Endometrium (tissue), 2 donors: ENCODE results near the gene NAA80.
A peak's percentile ranks its signal among the peaks of the same experiment; 100 is the strongest.

ENCODE experiments used
- FAIRE-seq: peaks from 2 replicates; lab custom pipeline; 2012; peaks lifted over from hg19 to GRCh38; lab: Jason Lieb, UNC
- donor health status: control.
- donor health status: control.

The NAA80 gene

DNA sequence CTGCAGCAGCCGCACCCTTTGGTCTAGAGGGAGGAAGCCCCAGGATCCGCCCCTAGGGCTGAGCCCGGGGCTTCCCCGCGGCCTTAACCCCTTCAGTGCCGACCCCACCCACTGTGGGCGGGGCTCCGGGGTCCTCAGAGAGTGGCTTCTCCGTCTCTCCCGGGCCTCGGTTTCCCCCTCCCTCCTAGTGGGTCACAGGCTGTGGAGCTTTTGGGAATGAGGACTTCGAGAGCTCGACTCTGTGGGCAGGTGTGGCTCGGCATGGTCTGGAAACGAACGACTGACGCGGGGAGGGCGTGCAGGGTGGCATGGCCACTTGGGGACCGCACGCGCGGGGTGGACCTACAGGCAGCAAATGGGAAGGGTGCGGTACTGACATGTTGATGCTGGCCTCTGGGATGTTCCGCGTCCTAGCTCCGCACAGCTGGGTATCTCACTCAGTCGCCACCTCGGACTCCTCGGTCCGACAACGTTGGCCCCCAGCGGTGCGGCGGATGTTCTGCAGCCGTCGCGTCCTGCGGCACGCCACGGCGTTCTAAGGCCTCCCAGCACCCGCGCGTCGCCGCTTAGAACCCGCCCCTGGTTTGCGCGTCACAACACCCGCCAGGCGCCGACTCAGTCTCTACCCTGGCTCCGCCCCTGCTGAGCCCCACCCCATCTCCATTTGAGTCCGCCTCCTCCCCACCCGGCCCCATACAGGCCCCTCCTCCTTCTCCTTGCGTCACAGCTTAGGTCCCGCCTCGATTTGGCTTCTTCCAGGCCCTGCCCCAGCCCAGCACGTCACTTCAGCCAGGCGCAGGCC is at the start of gene NAA80, which contains the start of gene HYAL3:
Gene NAA80 (minus strand): TSS at position 570 of the 802 bp plus-strand sequence. CDS start 1,942 bp downstream, outside the sequence.
Gene HYAL3 (minus strand): TSS at position 570 of the 802 bp plus-strand sequence. CDS start 3,803 bp downstream, outside the sequence.
- peak; percentile 95 for FAIRE-seq

DNA sequence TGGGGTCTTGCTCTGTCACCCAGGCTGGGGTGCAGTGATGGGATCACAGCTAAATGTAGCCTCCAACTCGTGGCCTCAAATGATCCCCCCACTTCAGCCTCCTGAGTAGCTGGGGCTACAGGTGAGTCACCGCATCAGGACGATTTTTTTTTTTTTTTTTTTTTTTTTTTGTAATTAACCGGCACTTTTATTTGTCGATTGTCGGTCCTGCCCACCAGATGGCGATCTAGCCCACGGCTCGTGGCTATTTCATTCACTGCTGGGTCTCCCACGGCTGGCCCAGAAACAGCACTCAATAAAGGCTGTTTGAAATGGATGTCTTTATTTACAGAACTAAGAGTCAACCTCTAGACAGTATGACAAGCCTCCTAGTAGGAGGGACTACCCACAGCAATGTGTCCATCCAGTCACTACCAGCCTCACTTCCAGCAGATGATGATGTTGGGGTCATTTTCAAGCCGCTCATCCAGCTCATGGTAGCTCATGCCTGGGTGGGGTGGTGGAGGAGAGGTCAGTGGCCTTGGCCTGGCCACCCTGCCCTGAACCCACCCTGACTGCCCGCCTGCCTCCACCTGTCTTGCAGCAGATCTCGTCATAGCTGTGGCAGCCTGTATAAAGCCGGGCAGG is 48.1 kb upstream of the NAA80 start:
- peak; percentile 82 for FAIRE-seq

GRCh38 chr3:50345586-50346234 is 46.5 kb upstream of the NAA80 start, which contains the start of gene ZMYND10:
Gene ZMYND10 (minus strand): TSS chr3:50345732. CDS start chr3:50345579, 153 bp downstream.
- FAIRE-seq, result no peak

GRCh38 chr3:50345008-50345407 is 45.8 kb upstream of the NAA80 start:
- no peak for FAIRE-seq

GRCh38 chr3:50342813-50343633 is 43.8 kb upstream of the NAA80 start:
- FAIRE-seq, result no peak

- no peak for FAIRE-seq
Measured at GRCh38 chr3:50341996-50342650, 42.9 kb upstream of the NAA80 start.

GRCh38 chr3:50341537-50341936 is 42.3 kb upstream of the NAA80 start:
- no peak for FAIRE-seq

DNA sequence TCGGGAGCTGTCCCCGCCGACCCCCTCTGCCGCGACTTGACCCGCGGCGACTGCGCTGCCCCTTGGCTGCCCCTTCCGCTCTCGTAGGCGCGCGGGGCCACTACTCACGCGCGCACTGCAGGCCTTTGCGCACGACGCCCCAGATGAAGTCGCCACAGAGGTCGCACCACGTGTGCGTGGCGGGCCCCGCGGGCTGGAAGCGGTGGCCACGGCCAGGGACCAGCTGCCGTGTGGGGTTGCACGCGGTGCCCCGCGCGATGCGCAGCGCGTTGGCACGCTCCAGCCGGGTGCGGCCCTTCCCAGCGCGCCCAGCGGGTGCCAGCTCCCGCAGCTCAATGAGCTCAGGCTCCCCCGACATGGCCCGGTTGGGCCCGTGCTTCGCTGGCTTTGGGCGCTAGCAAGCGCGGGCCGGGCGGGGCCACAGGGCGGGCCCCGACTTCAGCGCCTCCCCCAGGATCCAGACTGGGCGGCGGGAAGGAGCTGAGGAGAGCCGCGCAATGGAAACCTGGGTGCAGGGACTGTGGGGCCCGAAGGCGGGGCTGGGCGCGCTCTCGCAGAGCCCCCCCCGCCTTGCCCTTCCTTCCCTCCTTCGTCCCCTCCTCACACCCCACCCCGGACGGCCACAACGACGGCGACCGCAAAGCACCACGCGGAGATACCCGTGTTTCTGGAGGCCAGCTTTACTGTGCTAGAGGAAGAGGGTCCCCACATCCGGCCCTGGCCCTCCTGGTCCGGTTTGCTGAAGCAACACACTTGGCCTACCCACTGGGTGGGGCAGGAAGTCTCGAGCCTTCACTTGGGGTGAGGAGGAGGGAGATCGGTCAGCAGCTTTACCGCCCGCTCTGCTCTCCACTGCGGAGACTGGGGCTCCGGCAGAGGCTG is 41.5 kb upstream of the NAA80 start, which contains the start of gene RASSF1:
Gene RASSF1 (minus strand): TSS at position 389 of the 882 bp plus-strand sequence. CDS start 31 bp downstream, at position 358.
- FAIRE-seq, result no peak

GRCh38 chr3:50340147-50340447 is 40.9 kb upstream of the NAA80 start:
- FAIRE-seq, result no peak

DNA sequence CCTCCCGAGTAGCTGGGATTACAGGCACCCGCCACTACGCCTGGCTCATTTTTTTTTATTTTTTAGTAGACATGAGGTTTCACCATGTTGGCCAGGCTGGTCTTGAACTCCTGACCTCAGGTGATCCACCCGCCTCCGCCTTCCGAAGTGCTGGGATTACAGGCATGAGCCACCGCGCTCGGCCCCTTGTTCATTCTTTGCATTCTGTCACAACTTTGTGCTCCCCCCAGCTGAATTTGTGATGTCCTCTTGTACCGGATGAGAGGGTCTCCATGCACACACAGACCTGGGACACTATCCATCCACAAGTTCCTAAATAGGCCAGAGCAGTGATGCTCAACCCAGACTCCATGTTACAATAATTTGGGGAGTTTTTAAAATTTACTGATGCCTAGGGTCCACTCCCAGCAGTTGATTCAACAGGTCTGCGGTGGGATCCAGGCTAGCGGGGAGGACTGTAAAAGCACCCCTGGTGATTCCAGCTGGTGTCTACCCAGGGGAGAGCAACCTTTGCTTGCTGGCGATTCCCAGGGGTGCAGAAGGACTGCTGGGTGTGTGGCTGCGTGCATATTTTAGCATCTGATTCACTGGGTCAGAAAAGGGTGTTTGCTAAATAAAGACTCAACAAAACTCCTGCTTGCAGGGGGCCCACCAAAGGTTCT is 40.4 kb upstream of the NAA80 start:
- FAIRE-seq, result no peak

GRCh38 chr3:50338965-50339364 is 39.8 kb upstream of the NAA80 start:
- FAIRE-seq, result no peak

GRCh38 chr3:50337175-50337861 is 38.1 kb upstream of the NAA80 start:
- peak; percentile 95 for FAIRE-seq

DNA sequence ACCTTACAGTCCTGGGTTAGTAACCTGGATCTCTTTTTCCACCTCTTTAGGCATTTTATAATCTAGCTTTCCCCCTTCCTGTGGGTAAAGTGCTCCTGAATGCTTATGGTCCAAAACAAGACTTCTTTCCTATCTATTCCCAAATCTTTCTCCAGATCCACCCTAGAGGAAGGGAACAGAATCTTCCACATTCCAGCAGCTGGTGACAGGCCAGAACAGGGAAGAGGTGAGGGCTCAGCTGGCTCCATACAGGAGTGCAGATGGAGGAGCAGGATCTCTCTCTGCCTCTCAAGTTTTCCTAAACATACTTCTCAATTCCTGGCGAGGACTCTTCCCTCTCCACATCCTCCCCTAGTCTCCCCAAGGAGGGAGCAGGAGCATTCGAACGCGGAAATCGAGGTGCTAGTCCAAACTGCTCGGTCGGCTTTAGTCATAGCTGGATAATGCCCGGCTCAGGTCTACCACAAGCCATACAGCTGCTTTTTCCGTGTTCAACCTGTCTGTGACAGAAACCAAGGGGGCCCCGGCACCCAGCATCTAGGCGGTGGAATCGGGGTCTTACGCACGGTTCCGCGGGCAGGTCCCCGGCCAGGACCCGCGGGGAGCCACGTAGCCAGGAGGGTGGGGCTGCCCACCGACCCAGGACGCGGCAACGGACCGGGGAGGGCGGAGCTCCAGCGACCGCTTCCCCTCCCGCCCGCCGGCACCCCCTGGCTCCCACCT is 37.4 kb upstream of the NAA80 start:
- FAIRE-seq, result no peak

- no peak for FAIRE-seq
Measured at GRCh38 chr3:50334339-50335075, 35.3 kb upstream of the NAA80 start.

- no peak for FAIRE-seq
Measured at GRCh38 chr3:50333744-50334328, 34.6 kb upstream of the NAA80 start.

DNA sequence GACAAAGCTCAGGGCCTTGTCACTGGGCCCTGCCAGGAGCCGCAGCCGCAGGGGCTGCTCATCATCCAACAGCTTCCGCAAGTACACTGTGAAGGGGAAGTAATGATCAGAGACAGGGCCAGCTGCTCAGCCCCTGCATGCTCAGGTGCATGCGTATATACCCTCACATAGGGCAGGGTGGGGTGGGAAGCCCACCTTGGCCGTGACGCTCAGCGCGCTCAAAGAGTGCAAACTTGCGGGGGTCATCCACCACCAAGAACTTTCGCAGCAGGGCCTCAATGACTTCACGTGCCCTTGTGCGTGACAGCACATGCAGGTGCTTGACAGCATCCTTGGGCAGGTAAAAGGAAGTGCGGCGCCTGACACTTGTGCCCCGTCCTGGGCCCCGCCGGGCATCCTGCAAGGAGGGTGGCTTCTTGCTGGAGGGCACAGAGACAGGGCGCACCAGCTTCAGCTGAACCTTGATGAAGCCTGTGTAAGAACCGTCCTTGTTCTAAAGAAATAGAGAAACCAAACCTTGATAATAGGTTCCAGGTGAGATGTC is 32.2 kb upstream of the NAA80 start:
- no peak for FAIRE-seq

- no peak for FAIRE-seq
Measured at GRCh38 chr3:50330330-50330729, 31.1 kb upstream of the NAA80 start.
